SK-N-DZ (cell line): Measurements from ENCODE around the gene CCNT1. TPM values are rescaled to one million over a fixed set of nuclear protein-coding genes. Genes with fewer than 3 reads are reported as not detected.
A peak's percentile ranks its signal among the peaks of the same experiment; 100 is the strongest.
"Not testable (repeated sequence)": the region's sequence is repeated elsewhere in the genome, so short reads cannot be mapped to it uniquely, and the experiment has no call there.

Experiments
- DNase-seq: peaks from one replicate; pipeline ENCODE4 v3.0.0-alpha.2; 2015; ENCODE audit warnings: low spot score
- polyA plus RNA-seq, 2 experiments: library from polyadenylated mRNA; depleted of rRNA; stranded (reverse); fragments of >200 nt; gene quantifications; 2 replicates each; pipeline ENCODE4 v1.2.3, GENCODE V29; 2014

Gene CCNT1
- polyA plus RNA-seq (2014; cell fraction: cytosol; rRNA removed): 27.2 and 28.4 TPM in 2 replicates
- polyA plus RNA-seq (2014; cell fraction: nucleus; rRNA removed): 36.2 and 36.8 TPM in 2 replicates

- peak; percentile 100 for DNase-seq
Measured at GRCh38 chr12:48716493-48717251, at the start of gene CCNT1. CCNT1 (minus strand) TSS chr12:48716707; CDS start chr12:48716675, 32 bp downstream.

- no peak for DNase-seq
Measured at GRCh38 chr12:48765753-48766162, 49.3 kb upstream of the CCNT1 start.

DNA sequence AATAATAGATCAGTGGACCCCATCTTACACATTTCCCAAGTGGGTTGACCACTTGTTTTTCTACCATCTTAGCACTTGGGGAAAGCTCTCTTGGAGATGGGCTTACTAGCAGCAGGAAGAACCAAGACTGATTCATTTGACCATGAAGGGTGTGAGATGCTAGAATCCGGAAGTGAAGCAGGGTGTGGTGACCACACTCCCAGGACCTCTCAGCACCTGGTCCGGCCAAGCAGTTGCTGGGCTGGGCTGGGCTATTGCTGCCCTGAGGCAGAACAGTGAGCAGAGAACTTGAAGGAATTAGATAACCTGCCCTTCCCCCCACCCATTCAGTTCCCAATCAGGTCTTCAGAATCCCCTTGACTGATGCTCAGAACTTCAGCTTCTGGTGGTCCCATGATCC is 48.0 kb upstream of the CCNT1 start:
- DNase-seq: no peak

GRCh38 chr12:48758737-48759136 is 42.2 kb upstream of the CCNT1 start:
- no peak for DNase-seq

DNA sequence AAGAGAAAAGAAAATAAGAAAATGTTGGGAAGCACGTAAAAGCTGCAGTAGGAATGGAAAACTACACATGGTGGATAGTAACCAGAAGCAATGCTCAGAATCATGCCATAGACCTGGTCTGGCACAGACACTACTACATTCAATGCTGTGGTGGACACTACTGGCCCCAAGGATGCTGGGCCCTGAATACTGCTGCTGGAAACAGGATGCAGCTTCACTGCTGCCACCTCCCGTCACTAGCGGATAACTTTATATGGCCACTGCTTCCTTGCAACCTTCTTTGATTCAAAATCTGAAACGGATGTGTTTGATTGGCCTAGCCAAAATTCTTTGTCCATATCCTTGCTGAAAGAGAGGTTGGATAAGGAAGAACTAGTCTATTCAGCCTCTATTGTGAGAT is 41.7 kb upstream of the CCNT1 start:
- DNase-seq: peak; percentile 22

GRCh38 chr12:48750769-48751356 is 34.4 kb upstream of the CCNT1 start:
- DNase-seq: no peak

DNA sequence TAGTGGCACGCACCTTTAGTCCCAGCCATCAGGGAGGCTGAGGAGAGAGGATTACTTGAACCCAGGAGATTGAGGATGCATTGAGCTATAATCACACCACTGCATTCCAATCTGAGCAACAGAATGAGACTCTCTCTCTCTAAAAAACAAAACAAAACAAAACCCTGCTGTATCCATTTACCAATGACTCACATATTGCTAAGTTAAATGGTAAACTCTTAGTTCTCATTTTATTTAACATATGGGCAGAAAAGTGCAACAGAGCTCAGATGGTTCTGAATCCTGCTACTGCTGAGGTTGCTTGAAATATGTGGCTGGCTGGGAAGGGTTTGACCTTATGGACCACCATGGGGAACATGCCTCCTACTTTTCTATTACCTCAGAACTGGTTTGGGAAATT is 33.7 kb upstream of the CCNT1 start:
- no peak for DNase-seq

DNA sequence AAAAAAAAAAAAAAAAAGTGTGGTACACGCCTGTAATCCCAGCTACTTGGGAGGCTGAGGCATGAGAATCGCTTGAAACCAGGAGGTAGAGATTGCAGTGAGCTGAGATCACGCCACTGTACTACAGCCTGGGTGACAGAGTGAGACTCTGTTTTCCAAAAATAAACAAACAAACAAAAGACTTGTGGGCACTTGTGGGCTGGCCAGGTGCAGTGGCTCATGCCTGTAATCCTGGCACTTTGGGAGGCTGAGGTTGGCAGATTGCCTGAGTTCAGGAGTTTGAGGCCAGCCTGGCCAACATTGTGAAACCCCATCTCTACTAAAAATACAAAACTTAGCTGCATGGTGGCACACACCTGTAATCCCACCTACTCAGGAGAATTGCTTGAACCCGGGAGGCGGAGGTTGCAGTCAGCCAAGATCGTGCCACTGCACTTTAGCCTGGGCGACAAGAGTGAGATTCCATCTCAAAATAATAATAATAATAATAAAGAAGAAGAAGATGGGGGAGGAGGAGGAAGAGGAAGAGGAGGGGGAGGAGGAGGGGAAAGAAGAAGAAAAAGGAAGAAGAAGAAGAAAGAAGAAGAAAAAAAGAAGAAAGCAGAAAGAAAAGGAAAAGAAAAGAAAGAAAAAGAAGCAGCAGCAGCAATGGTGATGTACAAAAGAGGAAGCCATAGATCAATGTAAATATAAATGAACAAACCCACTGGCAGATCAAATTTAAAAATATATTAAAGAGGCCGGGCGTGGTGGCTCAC is 27.9 kb upstream of the CCNT1 start:
- no peak for DNase-seq

DNA sequence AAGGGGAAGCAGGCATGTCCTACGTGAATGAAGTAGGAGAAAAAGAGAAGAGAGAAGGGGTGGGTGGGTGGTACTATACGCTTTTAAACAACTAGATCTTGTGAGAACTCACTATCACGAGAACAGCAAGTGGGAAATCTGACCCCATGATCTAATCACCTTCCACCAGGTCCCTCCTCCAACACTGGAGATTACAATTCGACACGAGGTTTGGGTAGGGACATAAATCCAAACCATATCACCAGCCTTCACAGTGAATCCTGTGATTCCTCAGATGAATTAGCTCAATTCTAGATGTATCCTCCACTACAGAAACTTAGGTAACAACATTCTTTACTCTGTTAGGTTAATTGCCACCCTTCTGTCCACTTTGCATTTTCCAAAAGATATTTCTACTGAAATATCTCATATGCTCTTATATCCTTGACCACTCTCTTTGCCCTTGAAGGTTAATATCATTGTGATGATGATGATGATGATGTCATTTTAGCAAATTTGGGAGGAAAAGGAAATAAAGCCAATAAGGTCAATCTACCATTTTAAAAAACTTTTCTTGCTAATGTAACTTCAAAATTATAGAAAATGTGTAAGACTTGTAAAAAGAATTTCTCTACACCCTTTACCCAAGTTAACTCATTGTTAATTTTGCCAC is 23.2 kb upstream of the CCNT1 start:
- no peak for DNase-seq

DNA sequence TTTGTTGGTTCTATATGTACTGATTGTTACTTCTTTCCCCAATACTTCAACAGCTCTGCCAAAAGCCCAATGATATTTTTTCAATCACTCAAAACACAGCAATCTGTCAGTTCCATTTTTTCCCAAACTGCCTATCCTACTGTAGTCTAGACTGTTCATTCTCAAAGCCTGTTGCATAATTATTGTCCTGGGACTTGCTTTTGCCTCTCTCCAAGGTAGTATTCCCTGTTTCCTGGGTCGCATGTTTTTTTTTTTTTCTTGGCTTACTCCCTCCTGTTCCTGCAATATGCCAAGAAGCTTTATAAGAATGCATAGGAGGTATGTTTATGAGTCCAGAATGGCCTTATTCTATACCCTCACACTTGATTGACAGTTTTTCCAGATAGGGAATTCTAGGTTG is 19.9 kb upstream of the CCNT1 start:
- no peak for DNase-seq

- no peak for DNase-seq
Measured at GRCh38 chr12:48728807-48729206, 12.3 kb upstream of the CCNT1 start.

DNA sequence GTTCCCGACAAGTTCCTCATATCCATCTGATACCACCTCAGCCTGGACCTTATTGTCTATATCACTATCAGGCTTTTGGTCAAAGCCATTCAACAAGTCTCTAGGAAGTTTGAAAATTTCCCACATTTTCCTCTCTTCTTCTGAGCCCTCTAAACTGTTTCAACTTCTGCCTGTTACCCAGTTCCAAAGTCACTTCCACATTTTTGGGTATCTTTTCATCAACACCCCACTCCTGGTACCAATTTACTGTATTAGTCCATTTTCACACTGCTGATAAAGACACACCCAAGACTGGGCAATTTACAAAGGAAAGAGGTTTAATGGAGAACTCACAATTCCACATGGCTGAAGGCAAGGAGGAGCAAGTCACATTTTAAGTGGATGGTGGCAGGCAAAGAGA is 4.2 kb upstream of the CCNT1 start:
- DNase-seq: not testable (repeated sequence)

- not testable (repeated sequence) for DNase-seq
Measured at GRCh38 chr12:48720171-48720570, 3.7 kb upstream of the CCNT1 start.

DNA sequence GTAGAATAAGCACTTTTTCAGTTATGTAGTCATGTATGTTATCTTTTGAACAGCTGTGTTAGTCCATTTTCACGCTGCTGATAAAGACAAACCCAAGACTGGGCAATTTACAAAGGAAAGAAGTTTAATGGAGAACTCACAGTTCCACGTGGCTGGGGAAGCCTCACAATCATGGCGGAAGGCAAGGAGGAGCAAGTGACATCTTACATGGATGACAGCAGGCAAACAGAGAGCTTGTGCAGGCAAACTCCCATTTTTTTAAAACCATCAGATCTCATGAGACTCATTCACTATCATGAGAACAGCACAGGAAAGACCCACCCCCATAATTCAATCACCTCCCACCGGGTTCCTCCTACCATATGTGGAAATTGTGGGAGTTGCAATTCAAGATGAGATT is 2.5 kb upstream of the CCNT1 start:
- not testable (repeated sequence) for DNase-seq

GRCh38 chr12:48717252-48717695 is 767 bp upstream of the CCNT1 start:
- DNase-seq: peak; percentile 18

DNA sequence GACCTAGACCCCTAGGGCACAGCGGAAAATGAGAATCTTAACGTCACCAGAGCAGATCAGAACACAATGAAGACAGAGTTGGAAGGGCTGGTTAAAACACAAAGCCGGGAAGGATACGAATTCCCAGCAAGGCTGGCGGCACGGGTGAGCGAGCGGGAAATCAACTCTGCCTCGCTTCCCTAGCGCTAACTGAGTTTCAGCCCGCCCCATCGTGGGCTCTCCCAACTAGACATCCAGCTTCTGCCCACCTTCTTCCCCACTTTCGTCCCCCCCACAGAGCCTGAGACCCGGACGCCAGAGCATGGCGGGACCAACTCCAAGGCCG is 377 bp downstream of the CCNT1 start:
- no peak for DNase-seq

- DNase-seq: no peak
Measured at GRCh38 chr12:48712209-48712608, 4.3 kb downstream of the CCNT1 start.

DNA sequence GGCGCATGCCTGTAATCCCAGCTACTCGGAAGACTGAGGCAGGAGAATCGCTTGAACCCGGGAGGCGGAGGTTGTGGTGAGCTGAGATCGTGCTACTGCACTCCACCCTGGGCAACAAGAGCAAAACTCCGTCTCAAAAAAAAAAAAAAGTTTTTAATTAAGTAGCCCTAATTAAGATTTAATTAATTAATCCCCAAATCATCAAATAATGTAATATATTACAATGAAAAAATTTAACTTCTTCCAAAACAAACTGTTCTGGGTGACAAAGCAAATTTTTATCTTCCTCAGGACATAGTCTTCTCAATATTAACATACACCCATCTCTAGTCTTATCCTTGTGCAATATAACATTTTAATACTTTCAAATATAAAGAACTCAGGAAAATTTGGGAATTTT is 17.7 kb downstream of the CCNT1 start:
- not testable (repeated sequence) for DNase-seq

DNA sequence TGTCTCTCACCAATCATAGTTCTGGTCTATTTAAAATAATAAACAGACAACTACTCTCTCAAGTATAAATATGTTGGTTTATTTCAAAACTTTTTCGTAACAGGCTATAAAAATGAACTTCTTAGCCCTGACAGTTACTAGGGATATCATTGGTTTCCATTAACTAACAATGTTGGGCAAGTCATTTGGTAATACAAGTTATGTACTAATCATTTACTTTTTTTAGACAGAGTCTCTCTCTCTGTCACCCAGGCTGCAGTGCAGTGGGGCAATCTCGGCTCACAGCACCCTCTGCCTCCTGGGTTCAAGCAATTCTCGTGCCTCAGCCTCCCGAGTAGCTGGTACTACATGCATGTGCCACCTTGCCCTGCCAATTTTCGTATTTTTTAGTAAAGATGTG is 19.9 kb downstream of the CCNT1 start:
- DNase-seq: no peak

GRCh38 chr12:48695859-48696258 is 20.6 kb downstream of the CCNT1 start:
- no peak for DNase-seq

DNA sequence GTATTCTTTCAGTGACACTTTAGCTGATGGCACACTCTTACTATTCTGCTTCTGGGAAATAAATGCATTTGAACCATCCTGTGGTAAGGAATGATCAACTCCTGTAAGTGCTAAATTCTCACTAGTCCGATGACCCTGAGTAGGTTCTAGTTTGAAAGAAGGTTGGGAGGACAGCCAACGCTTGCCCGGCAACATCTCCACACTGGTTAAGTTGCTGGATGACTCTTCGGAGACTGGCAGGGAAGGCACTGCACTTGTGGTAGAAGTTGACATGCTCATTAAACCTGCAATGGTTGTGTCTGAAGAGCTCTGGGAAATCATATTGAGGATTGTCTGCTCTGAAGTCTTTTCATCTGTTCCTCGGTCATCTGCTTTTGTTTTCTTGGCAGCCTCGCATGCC is 22.5 kb downstream of the CCNT1 start:
- no peak for DNase-seq

- DNase-seq: no peak
Measured at GRCh38 chr12:48693572-48693971, 22.9 kb downstream of the CCNT1 start.
